SK-N-SH treated with all-trans-retinoic acid at 6 μM for 48 hours (cell line): ENCODE results near the gene CTNND2.

Source experiments
- ATAC-seq: fragments of 200-7000 bp; cut with Tn5 transposase; 3 replicates; pipeline ENCODE4 v1.9.1; 2020; ENCODE audit warnings: mild to moderate bottlenecking, moderate library complexity
- BACH2 ChIP-seq: fragments of 250-450 bp; sonication (Bioruptor Pico); IDR thresholded peaks from 2 replicates; pipeline ENCODE4 v1.9.0; 2021; ENCODE audit warnings: mild to moderate bottlenecking, borderline replicate concordance
- CREB5 ChIP-seq: fragments of 250-450 bp; sonication (Bioruptor Pico); IDR thresholded peaks from 2 replicates; pipeline ENCODE4 v1.5.1; 2020; ENCODE audit warnings: low read depth, mild to moderate bottlenecking, moderate library complexity
- CSDC2 ChIP-seq: fragments of 250-450 bp; sonication (Bioruptor Pico); IDR thresholded peaks from 2 replicates; pipeline ENCODE4 v1.5.0; 2020; ENCODE audit warnings: mild to moderate bottlenecking, moderate library complexity
- CSRNP3 ChIP-seq: fragments of 250-450 bp; sonication (Bioruptor Pico); IDR thresholded peaks from 2 replicates; pipeline ENCODE4 v1.5.1; 2021; ENCODE audit warnings: mild to moderate bottlenecking, moderate library complexity
- GLIS3 ChIP-seq: fragments of 250-450 bp; sonication (Bioruptor Pico); IDR thresholded peaks from 2 replicates; pipeline ENCODE4 v1.5.0; 2020; ENCODE audit warnings: mild to moderate bottlenecking, moderate library complexity
- ISL1 ChIP-seq: fragments of 250-450 bp; sonication (Bioruptor Pico); IDR thresholded peaks from 2 replicates; pipeline ENCODE4 v2.1.2; 2022; ENCODE audit warnings: mild to moderate bottlenecking, moderate library complexity
- OSR1 ChIP-seq: fragments of 250-450 bp; sonication (Bioruptor Pico); IDR thresholded peaks from 2 replicates; pipeline ENCODE4 v1.8.0; 2022; ENCODE audit warnings: moderate library complexity, mild to moderate bottlenecking, inconsistent platforms
- PATZ1 ChIP-seq: fragments of 250-450 bp; sonication (Bioruptor Pico); IDR thresholded peaks from 2 replicates; pipeline ENCODE4 v1.8.0; 2020; ENCODE audit warnings: mild to moderate bottlenecking, moderate library complexity, borderline replicate concordance
- POU6F1 ChIP-seq: fragments of 250-450 bp; sonication (Bioruptor Pico); IDR thresholded peaks from 2 replicates; pipeline ENCODE4 v1.8.0; 2021; ENCODE audit warnings: low read depth, mild to moderate bottlenecking, moderate library complexity, borderline replicate concordance
- PPARA ChIP-seq: fragments of 250-450 bp; sonication (Bioruptor Pico); IDR thresholded peaks from 2 replicates; pipeline ENCODE4 v1.5.0; 2020; ENCODE audit warnings: mild to moderate bottlenecking, borderline replicate concordance
- RARB ChIP-seq: fragments of 250-450 bp; sonication (Bioruptor Pico); IDR thresholded peaks from 2 replicates; pipeline ENCODE4 v1.8.0; 2021; ENCODE audit warnings: mild to moderate bottlenecking, moderate library complexity
- SNAI2 ChIP-seq: fragments of 250-450 bp; sonication (Bioruptor Pico); IDR thresholded peaks from 2 replicates; pipeline ENCODE4 v1.5.0; 2020; ENCODE audit warnings: mild to moderate bottlenecking, moderate library complexity
- TCF4 ChIP-seq: fragments of 250-450 bp; sonication (Bioruptor Pico); IDR thresholded peaks from 2 replicates; pipeline ENCODE4 v1.8.0; 2021; ENCODE audit warnings: mild to moderate bottlenecking, moderate library complexity, borderline replicate concordance
- TOX ChIP-seq: fragments of 250-450 bp; sonication (Bioruptor Pico); IDR thresholded peaks from 2 replicates; pipeline ENCODE4 v1.8.0; 2021; ENCODE audit warnings: mild to moderate bottlenecking, moderate library complexity, borderline replicate concordance
- TSHZ2 ChIP-seq: fragments of 250-450 bp; sonication (Bioruptor Pico); IDR thresholded peaks from 2 replicates; pipeline ENCODE4 v1.5.0; 2020; ENCODE audit warnings: mild to moderate bottlenecking, moderate library complexity
- ZC3H10 ChIP-seq: fragments of 250-450 bp; sonication (Bioruptor Pico); IDR thresholded peaks from 2 replicates; pipeline ENCODE4 v1.5.1; 2021; ENCODE audit warnings: mild to moderate bottlenecking, moderate library complexity
- ZFP3 ChIP-seq: fragments of 250-450 bp; sonication (Bioruptor Pico); IDR thresholded peaks from 2 replicates; pipeline ENCODE4 v1.5.0; 2020; ENCODE audit warnings: mild to moderate bottlenecking, moderate library complexity
- ZFP30 ChIP-seq: fragments of 450-650 bp; formaldehyde crosslinking; IDR thresholded peaks from 2 replicates; pipeline ENCODE4 v1.5.0; 2022; ENCODE audit warnings: mild to moderate bottlenecking, moderate library complexity
- ZNF565 ChIP-seq: fragments of 450-650 bp; formaldehyde crosslinking; conservative IDR thresholded peaks from 2 replicates; pipeline ENCODE4 v1.5.0; 2020; ENCODE audit warnings: low read depth, mild to moderate bottlenecking, moderate library complexity
- ZNF8 ChIP-seq: fragments of 450-650 bp; formaldehyde crosslinking; IDR thresholded peaks from 2 replicates; pipeline ENCODE4 v1.5.0; 2020; ENCODE audit warnings: mild to moderate bottlenecking, moderate library complexity

CTNND2 gene

GRCh38 chr5:11482011-11482410 lies 422.2 kb downstream of the CTNND2 start:
- no peak for ATAC-seq
- TF ChIP-seq POU6F1 (CRISPR knock-in tag): no peak
- TF ChIP-seq PATZ1 (CRISPR knock-in tag): no peak

GRCh38 chr5:11477786-11478185 lies 426.5 kb downstream of the CTNND2 start:
- no peak for TF ChIP-seq TOX (CRISPR knock-in tag)
- TF ChIP-seq TCF4 (CRISPR knock-in tag): no peak
- no peak for TF ChIP-seq ZFP3
- no peak for TF ChIP-seq BACH2 (CRISPR knock-in tag)
- TF ChIP-seq CSRNP3: no peak
- TF ChIP-seq CSDC2 (CRISPR knock-in tag): no peak
- no peak for TF ChIP-seq ZNF8 (CRISPR knock-in tag)
- TF ChIP-seq GLIS3 (CRISPR knock-in tag): no peak
- no peak for TF ChIP-seq PATZ1 (CRISPR knock-in tag)
- TF ChIP-seq TSHZ2 (CRISPR knock-in tag): no peak
- no peak for TF ChIP-seq ZC3H10 (CRISPR knock-in tag)
- TF ChIP-seq CREB5: no peak
- no peak for TF ChIP-seq ZNF565
- TF ChIP-seq ISL1: no peak
- TF ChIP-seq SNAI2 (CRISPR knock-in tag): no peak
- no peak for TF ChIP-seq PPARA (CRISPR knock-in tag)
- no peak for TF ChIP-seq ZFP30 (CRISPR knock-in tag)
- no peak for TF ChIP-seq RARB
- no peak for TF ChIP-seq OSR1 (CRISPR knock-in tag)
- TF ChIP-seq POU6F1 (CRISPR knock-in tag): no peak
- ATAC-seq: no peak
